A549 (cell line): Measurements from ENCODE around the gene DCAF15. TPM values are rescaled to one million over a fixed set of nuclear protein-coding genes. Genes with fewer than 3 reads are reported as not detected.

Experiments
- ATAC-seq, 2 experiments: fragments of 200-7000 bp in 1 of 2; fragments of >200 bp in 1 of 2; cut with Nextera tagmentation in 1 of 2; cut with Tn5 transposase in 1 of 2; 3 replicates each; pipeline versions ENCODE4 v1.8.0 to v1.9.1; 2018 to 2020; ENCODE audit warnings: mild to moderate bottlenecking in 1 of 2, moderate library complexity in 1 of 2
- CTCF ChIA-PET: fragments of 300-600 bp; sonication (Branson Sonifier 250); formaldehyde crosslinking; extraction: SDS; loops from one replicate; lab custom pipeline; 2021; ENCODE audit warnings: antibody characterized with exemption, inconsistent platforms; lab: Yijun Ruan, JAX
- POLR2A ChIA-PET: fragments of 350-600 bp; formaldehyde crosslinking; extraction: SDS; loops from one replicate; lab custom pipeline; 2021; ENCODE audit warnings: antibody characterized with exemption, inconsistent platforms; lab: Yijun Ruan, JAX
- DNase-seq, 2 experiments: peaks; one replicate each; pipeline versions ENCODE4 v3.0.0 to v3.0.0-alpha.2; 2011 to 2016; ENCODE audit warnings: low read depth in 1 of 2, low spot score in 1 of 2
- FAIRE-seq: peaks from 2 replicates; lab custom pipeline; 2011; peaks lifted over from hg19 to GRCh38; lab: Jason Lieb, UNC
- H3K27ac ChIP-seq, 2 experiments: fragments of >200 bp; sonication (Bioruptor Twin); formaldehyde crosslinking; 3 replicates each; pipeline ENCODE4 v1.5.1; 2016 to 2017
- H3K4me1 ChIP-seq: fragments of >200 bp; sonication (Bioruptor Twin); formaldehyde crosslinking; 3 replicates; pipeline ENCODE4 v1.6.1; 2016
- H3K4me2 ChIP-seq: fragments of >200 bp; sonication (Bioruptor Twin); formaldehyde crosslinking; 3 replicates; pipeline ENCODE4 v1.6.1; 2016
- H3K4me3 ChIP-seq: fragments of >200 bp; sonication (Bioruptor Twin); formaldehyde crosslinking; 3 replicates; pipeline ENCODE4 v1.5.1; 2016
- H3K9me3 ChIP-seq: fragments of >200 bp; sonication (Bioruptor Twin); formaldehyde crosslinking; 3 replicates; pipeline ENCODE4 v1.6.1; 2016
- ATOH8 ChIP-seq: fragments of 250-450 bp; sonication (Bioruptor Pico); IDR thresholded peaks from 2 replicates; pipeline ENCODE4 v1.5.0; 2020; ENCODE audit warnings: low read depth, mild to moderate bottlenecking, moderate library complexity
- CHD2 ChIP-seq: fragments of 150-350 bp; IDR thresholded peaks from 2 replicates; pipeline ENCODE4 v1.6.1; 2014; ENCODE audit warnings: low read length; ENCODE audit not compliant: partially characterized antibody
- FOSB ChIP-seq: fragments of 250-450 bp; sonication (Bioruptor Pico); IDR thresholded peaks from 2 replicates; pipeline ENCODE4 v1.5.0; 2020; ENCODE audit warnings: mild to moderate bottlenecking, moderate library complexity
- GATA3 ChIP-seq: IDR thresholded peaks from 2 replicates; pipeline ENCODE4 v1.6.1; 2012; ENCODE audit warnings: borderline replicate concordance
- HOXA7 ChIP-seq: fragments of 250-450 bp; sonication (Bioruptor Pico); IDR thresholded peaks from 2 replicates; pipeline ENCODE4 v1.5.0; 2020; ENCODE audit warnings: mild to moderate bottlenecking, moderate library complexity
- HOXB5 ChIP-seq: fragments of 250-450 bp; sonication (Bioruptor Pico); IDR thresholded peaks from 2 replicates; pipeline ENCODE4 v1.5.0; 2020; ENCODE audit warnings: mild to moderate bottlenecking, moderate library complexity
- RAD21 ChIP-seq, 2 experiments: fragments of >200 bp in 1 of 2; sonication (Bioruptor Twin) in 1 of 2; formaldehyde crosslinking in 1 of 2; IDR thresholded peaks in 1 of 2; conservative IDR thresholded peaks in 1 of 2; 2 replicates in 1 of 2; 3 replicates in 1 of 2; pipeline ENCODE4 v1.6.1; 2012 to 2018; ENCODE audit warnings: inconsistent platforms in 1 of 2
- REST ChIP-seq: fragments of 200-600 bp; sonication (generic); IDR thresholded peaks from 2 replicates; pipeline ENCODE4 v1.6.1; 2016; ENCODE audit warnings: antibody characterized with exemption, mild to moderate bottlenecking, moderate library complexity
- ZC3H11A ChIP-seq: fragments of 450-650 bp; IDR thresholded peaks from 2 replicates; pipeline ENCODE4 v1.6.1; 2014; ENCODE audit warnings: antibody characterized with exemption, mild to moderate bottlenecking
- ZFP36 ChIP-seq: fragments of 450-650 bp; IDR thresholded peaks from 2 replicates; pipeline ENCODE4 v1.6.1; 2014; ENCODE audit warnings: borderline replicate concordance; ENCODE audit not compliant: partially characterized antibody
- ZNF302 ChIP-seq: fragments of 250-450 bp; sonication (Bioruptor Pico); IDR thresholded peaks from 2 replicates; pipeline ENCODE4 v1.9.0; 2021; ENCODE audit warnings: inconsistent platforms, mild to moderate bottlenecking, moderate library complexity
- ZSCAN20 ChIP-seq: fragments of 250-450 bp; sonication (Bioruptor Pico); IDR thresholded peaks from 2 replicates; pipeline ENCODE4 v1.8.0; 2022; ENCODE audit warnings: mild to moderate bottlenecking, moderate library complexity
- WGBS: methylation state at CpG from one replicate; pipeline ENCODE4 v1.1.6; 2017; ENCODE audit errors: missing lambda C conversion rate; 5-methylcytosine and 5-hydroxymethylcytosine counted together
- polyA plus RNA-seq, 4 experiments: library from polyadenylated mRNA; depleted of rRNA in 3 of 4; stranded (reverse); fragments of >200 nt; fragmentation: RNase III in 1 of 4; extraction: RNeasy Plus Mini Kit Qiagen cat#74134 plus additional on column Dnase treatment in 1 of 4; gene quantifications; 2 replicates in 3 of 4; 3 replicates in 1 of 4; pipeline ENCODE4 v1.2.3, GENCODE V29; 2011 to 2017

DCAF15 gene
- polyA plus RNA-seq, 2 of the 4 experiments (the other 2 are of a cell fraction): 10.2 to 23.0 TPM

- ChIA-PET CTCF (no interaction called here), POLR2A (interaction anchor here (0.7 kb wide), 1 partner anchor 81 kb away, joined by 4 read pairs; no protein-coding TSS in a partner anchor)
- TF ChIP-seq HOXB5 (CRISPR knock-in tag) (peak; percentile 52; the same call in 1 of the 2 replicates), CHD2 (no peak)
- Histone ChIP-seq H3K4me3 (peak overlapping the region; percentile 44), H3K9me3 (no peaks in the 10 kb centered on the region), H3K27ac (peak overlapping the region in 1 of 2 experiments; percentile 47; a peak in 1 of 6 replicates), H3K4me2 (peak overlapping the region; percentile 60), H3K4me1 (peaks cover 8% of the 10 kb centered on the region; the same call in 1 of the 3 replicates)
- peak; percentile 14 to 31 for ATAC-seq
- FAIRE-seq: no peak
- no peak for DNase-seq
- 8% methylated on average over 19 of the region's 20 CpGs for WGBS
These were observed 533 bp upstream of the DCAF15 start for GRCh38 chr19:13951799-13952153.

- CTCF ChIA-PET: interaction anchor here (1.3 to 2.3 kb wide), 5 partner anchors 8 to 122 kb away, joined by 3 to 6 read pairs (median 3); partner anchors contain the start of gene MISP3
- Histone ChIP-seq H3K9me3 (no peaks in the 10 kb centered on the region), H3K4me2 (peak overlapping the region; percentile 98)
- no peak for FAIRE-seq
- POLR2A ChIA-PET: interaction anchor here (0.8 kb wide), 1 partner anchor 8 kb away, joined by 3 read pairs; no protein-coding TSS in a partner anchor
- TF ChIP-seq ZSCAN20 (CRISPR knock-in tag) (no peak), ATOH8 (no peak), GATA3 (no peak), REST (no peak), RAD21 (conservative IDR thresholded peaks at IDR 0.05 in 1 of 2, IDR thresholded peaks at IDR 0.05 in 1 of 2) (peak in 1 of 2 experiments; percentile 27; a peak in 1 of 5 replicates), ZFP36 (peak; percentile 27), ZNF302 (CRISPR knock-in tag) (no peak), HOXA7 (CRISPR knock-in tag) (no peak), FOSB (CRISPR knock-in tag) (no peak)
- TF ChIP-seq, all 56 proteins: peak for 2
- DNase-seq: peak; percentile 35 to 53
- Histone ChIP-seq H3K4me3 (peak overlapping the region; percentile 85), H3K27ac (peak overlapping the region; percentile 93 to 98), H3K4me1 (peaks cover 8% of the 10 kb centered on the region; the same call in 1 of the 3 replicates)
- peak; percentile 48 to 67 for ATAC-seq
- 0% methylated on average over 3 of the region's 13 CpGs for WGBS
These were observed 722 bp downstream of the DCAF15 start for GRCh38 chr19:13952931-13953531.

- TF ChIP-seq ZC3H11A: no peak
- Histone ChIP-seq H3K4me3 (no peak overlapping the region), H3K4me2 (no peak overlapping the region), H3K27ac (no peak overlapping the region), H3K9me3 (no peaks in the 10 kb centered on the region), H3K4me1 (peaks cover 8% of the 10 kb centered on the region; the same call in 1 of the 3 replicates)
- POLR2A ChIA-PET: no interaction called here
- CTCF ChIA-PET: interaction anchor here (1.4 to 2.3 kb wide), 2 partner anchors 65 to 118 kb away, joined by 3 to 6 read pairs; partner anchors contain the start of gene MISP3
- no peak for DNase-seq
- FAIRE-seq: no peak
- WGBS: 85% methylated on average over 11 of the region's 15 CpGs
- ATAC-seq: no peak
These were observed 1.9 kb downstream of the DCAF15 start for GRCh38 chr19:13954185-13954584.
